Endometrial microvascular endothelial cells (primary cell): ENCODE results near the gene CTH. TPM values are rescaled to one million over a fixed set of nuclear protein-coding genes. Genes with fewer than 3 reads are reported as not detected.
"Not testable (repeated sequence)": the region's sequence is repeated elsewhere in the genome, so short reads cannot be mapped to it uniquely, and the experiment has no call there.

ENCODE experiments used
- in situ Hi-C: cut with HindIII; loops from 2 replicates; pipeline ENCODE4 v1.10.0; 2017; ENCODE audit warnings: low sequenced_read_pairs, low pct_unique_long_range_greater_than_20kb; ENCODE audit errors: inconsistent ontology term
- total RNA-seq: library from RNA; depleted of rRNA; stranded (reverse); fragments of >200 nt; gene quantifications from one replicate; pipeline ENCODE4 v1.2.3, GENCODE V29; 2015; ENCODE audit errors: inconsistent ontology term

The CTH gene
- 0.19 TPM for total RNA-seq

GRCh38 chr1:70410604-70411359 is at the start of gene CTH:
TSS of gene CTH (plus strand) at chr1:70411268. CDS start at chr1:70411416, 148 bp downstream.
- in situ Hi-C loops: no loop called here

GRCh38 chr1:70361727-70362398 is 49.2 kb upstream of the CTH start:
- in situ Hi-C loops: no loop called here

- in situ Hi-C loops: no loop called here
These were observed 46.6 kb upstream of the CTH start for GRCh38 chr1:70364439-70364838.

GRCh38 chr1:70366425-70366952 is 44.6 kb upstream of the CTH start:
- in situ Hi-C loops: not testable (repeated sequence)

- in situ Hi-C loops: not testable (repeated sequence)
These were observed 44.1 kb upstream of the CTH start for GRCh38 chr1:70366997-70367396.

- in situ Hi-C loops: not testable (repeated sequence)
These were observed 43.7 kb upstream of the CTH start for GRCh38 chr1:70367397-70367796.

GRCh38 chr1:70371586-70371985 is 39.5 kb upstream of the CTH start:
- in situ Hi-C loops: not testable (repeated sequence)

- in situ Hi-C loops: no loop called here
These were observed 38.6 kb upstream of the CTH start for GRCh38 chr1:70372426-70372825.

- in situ Hi-C loops: not testable (repeated sequence)
These were observed 37.5 kb upstream of the CTH start for GRCh38 chr1:70373580-70373979.

GRCh38 chr1:70376196-70376595 is 34.9 kb upstream of the CTH start:
- in situ Hi-C loops: no loop called here

- in situ Hi-C loops: no loop called here
These were observed 28.4 kb upstream of the CTH start for GRCh38 chr1:70382682-70383081.

- in situ Hi-C loops: no loop called here
These were observed 27.6 kb upstream of the CTH start for GRCh38 chr1:70383483-70383882.

GRCh38 chr1:70384542-70384941 is 26.5 kb upstream of the CTH start:
- in situ Hi-C loops: no loop called here

- in situ Hi-C loops: no loop called here
These were observed 25.6 kb upstream of the CTH start for GRCh38 chr1:70385477-70385876.

GRCh38 chr1:70386121-70386520 is 24.9 kb upstream of the CTH start:
- in situ Hi-C loops: no loop called here

- in situ Hi-C loops: no loop called here
These were observed 23.6 kb upstream of the CTH start for GRCh38 chr1:70387507-70387906.

- in situ Hi-C loops: no loop called here
These were observed 18.4 kb upstream of the CTH start for GRCh38 chr1:70392626-70393025.

GRCh38 chr1:70396607-70397006 is 14.5 kb upstream of the CTH start:
- in situ Hi-C loops: no loop called here

GRCh38 chr1:70397013-70397412 is 14.1 kb upstream of the CTH start:
- in situ Hi-C loops: no loop called here

GRCh38 chr1:70400335-70400734 is 10.7 kb upstream of the CTH start:
- in situ Hi-C loops: no loop called here
